HL-60 (cell line): ENCODE measurements around the gene CYP2F1.

Source experiments
- CTCF ChIP-seq: IDR thresholded peaks from one replicate; pipeline ENCODE4 v1.5.1; 2011; ENCODE audit warnings: low read length, control low read depth, inconsistent platforms; ENCODE audit not compliant: insufficient read depth
- POLR2AphosphoS5 ChIP-seq: IDR thresholded peaks from 2 replicates; pipeline ENCODE4 v1.6.1; 2012; ENCODE audit warnings: low read depth
- REST ChIP-seq: IDR thresholded peaks from 2 replicates; pipeline ENCODE4 v1.6.1; 2012; ENCODE audit warnings: low read depth; ENCODE audit not compliant: insufficient replicate concordance

GRCh38 chr19:41111750-41112295, 2.4 kb upstream of the CYP2F1 start:
- TF ChIP-seq CTCF, result no peak
- TF ChIP-seq REST, result no peak
- no peak for TF ChIP-seq POLR2AphosphoS5
